Measurements from ENCODE around the gene CYBC1.

DNA sequence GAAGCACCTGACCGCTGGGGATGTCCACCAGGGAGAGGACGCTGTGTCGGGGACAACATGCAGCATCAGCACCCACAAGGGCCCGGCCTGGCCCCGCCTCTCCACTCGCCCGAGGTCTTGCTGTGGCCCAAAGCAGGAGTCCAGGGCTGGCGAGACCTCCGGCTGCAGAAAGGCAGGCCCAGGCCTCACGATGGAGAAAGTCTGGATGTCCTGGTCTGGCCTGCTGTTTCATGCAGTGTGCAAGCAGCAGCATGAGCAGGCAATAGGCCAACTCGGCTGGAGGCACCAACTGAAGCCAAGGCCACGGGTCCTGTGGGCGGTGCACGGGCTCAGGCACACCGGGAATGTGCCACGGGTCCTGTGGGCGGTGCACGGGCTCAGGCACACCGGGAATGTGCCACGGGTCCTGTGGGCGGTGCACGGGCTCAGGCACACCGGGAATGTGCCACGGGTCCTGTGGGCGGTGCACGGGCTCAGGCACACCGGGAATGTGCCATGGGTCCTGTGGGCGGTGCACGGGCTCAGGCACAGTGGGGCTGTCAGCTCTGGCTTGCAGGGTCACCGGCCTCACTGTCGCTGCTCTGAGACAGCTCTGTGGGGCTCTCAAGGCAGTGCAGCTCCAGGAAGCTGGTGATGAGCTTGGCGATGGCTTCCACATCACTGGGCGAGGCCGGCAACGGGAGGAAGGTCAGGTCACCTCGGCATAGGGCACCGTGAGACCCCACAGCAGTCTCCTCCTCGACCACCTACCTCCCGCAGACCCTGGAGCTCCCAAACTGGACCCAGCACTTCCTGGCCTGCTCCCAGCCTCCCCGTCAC lies 6.9 kb downstream of the CYBC1 start:
- TF ChIP-seq, protein P1, sequence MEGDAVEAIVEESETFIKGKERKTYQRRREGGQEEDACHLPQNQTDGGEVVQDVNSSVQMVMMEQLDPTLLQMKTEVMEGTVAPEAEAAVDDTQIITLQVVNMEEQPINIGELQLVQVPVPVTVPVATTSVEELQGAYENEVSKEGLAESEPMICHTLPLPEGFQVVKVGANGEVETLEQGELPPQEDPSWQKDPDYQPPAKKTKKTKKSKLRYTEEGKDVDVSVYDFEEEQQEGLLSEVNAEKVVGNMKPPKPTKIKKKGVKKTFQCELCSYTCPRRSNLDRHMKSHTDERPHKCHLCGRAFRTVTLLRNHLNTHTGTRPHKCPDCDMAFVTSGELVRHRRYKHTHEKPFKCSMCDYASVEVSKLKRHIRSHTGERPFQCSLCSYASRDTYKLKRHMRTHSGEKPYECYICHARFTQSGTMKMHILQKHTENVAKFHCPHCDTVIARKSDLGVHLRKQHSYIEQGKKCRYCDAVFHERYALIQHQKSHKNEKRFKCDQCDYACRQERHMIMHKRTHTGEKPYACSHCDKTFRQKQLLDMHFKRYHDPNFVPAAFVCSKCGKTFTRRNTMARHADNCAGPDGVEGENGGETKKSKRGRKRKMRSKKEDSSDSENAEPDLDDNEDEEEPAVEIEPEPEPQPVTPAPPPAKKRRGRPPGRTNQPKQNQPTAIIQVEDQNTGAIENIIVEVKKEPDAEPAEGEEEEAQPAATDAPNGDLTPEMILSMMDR (IDR thresholded peaks at IDR 0.05 in 4 of 5, conservative IDR thresholded peaks at IDR 0.05 in 1 of 5) = no peak
- TF ChIP-seq POLR2A (IDR thresholded peaks at IDR 0.05) = no peak
